Measurements from ENCODE around the gene PCYOX1L.

Gene PCYOX1L

DNA sequence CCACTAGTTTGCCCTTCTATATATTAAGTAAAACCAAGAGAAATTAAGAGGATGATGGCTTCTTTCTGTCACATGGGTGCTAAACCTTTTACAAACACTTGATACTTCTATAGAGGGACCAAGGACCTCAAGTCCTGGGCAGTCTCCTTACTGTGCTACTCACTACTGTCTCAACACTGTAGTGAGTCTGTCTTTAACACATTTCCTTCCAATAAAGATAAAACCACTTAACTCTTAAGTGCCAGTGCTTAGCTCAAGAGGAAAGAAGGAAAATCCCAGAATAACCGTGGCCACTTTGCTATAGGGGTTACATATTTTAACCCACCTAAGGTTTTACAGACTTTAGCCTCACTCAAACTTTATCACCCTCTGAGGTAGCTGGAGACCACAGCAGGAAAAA, 16.9 kb upstream of the PCYOX1L start:
- DNase-seq, result no peak

DNA sequence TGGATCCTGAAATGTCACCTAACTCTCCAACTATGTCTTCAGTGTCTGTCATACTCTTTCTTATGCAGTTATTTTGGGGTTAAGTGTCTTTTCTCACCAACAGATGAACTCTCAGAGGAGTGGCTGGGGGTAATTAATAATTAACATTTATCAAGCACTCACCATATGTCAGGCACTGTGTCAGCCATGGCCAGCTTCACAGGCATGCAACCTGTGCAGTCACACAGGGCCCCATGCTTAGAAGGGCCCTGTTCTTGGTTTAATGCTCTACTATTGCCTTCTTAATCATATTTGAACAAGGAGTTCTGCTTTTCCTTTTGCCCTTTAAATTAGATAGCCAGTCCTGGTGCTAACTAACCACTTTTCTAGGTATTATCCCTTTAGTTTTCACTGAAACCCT, 16.0 kb upstream of the PCYOX1L start:
- DNase-seq, result no peak

DNA sequence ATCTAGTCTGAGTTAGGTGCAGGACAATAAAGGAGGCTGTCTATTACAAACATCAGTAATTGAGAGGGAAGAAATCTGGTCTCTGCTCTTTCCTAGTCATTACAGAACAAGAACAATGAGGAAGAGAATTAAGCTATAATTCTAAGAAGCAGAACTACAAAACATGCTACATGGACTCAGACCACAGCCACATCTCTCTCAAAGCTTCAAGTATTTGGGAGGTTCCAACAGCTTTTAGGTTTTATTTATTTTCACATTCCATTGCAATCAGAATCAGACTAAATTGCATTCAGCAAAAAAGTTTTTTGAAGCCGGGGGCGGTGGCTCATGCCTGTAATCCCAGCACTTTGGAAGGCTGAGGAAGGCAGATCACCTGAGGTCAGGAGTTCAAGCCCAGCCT, 13.7 kb upstream of the PCYOX1L start:
- DNase-seq, result no peak

DNA sequence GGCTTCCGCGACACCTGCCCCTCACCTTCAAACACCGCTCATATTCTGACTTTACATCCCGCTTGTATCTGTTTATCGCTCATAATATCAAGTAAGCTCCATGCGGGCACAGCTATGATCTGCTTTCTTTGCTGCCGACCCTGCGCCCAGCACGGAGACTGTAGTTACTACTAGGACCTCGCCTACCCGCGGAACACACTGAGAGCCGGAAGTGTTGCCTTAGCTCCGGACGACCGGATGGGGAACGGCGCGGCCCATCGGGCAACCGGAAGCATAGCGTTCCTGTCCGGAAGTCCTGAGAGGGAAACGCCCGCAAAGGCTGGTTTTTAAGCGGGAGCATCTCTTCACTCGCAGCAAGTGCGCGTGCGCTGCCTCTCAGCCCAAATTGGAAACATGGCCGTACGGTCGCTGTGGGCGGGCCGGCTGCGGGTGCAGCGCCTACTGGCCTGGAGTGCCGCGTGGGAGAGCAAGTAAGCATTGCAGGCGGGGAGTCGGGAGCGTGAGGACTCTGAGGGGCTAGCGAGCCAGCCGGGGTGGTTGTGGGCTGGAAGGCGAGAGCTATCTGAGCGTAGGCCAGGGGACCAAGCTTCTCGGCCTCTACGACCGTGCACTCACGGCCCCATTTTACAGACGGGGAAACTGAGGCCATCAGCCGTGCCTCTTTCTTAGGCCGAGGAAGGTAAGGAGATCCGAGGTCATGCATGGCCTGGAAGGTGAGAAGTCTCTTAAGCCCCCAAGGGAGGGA, 12.5 kb upstream of the PCYOX1L start, which contains the start of gene GRPEL2:
Gene GRPEL2, plus strand, starts transcription at position 353 of the 745 bp plus-strand sequence. Its CDS starts 41 bp downstream, at position 394.
- peak; percentile 86 for DNase-seq

DNA sequence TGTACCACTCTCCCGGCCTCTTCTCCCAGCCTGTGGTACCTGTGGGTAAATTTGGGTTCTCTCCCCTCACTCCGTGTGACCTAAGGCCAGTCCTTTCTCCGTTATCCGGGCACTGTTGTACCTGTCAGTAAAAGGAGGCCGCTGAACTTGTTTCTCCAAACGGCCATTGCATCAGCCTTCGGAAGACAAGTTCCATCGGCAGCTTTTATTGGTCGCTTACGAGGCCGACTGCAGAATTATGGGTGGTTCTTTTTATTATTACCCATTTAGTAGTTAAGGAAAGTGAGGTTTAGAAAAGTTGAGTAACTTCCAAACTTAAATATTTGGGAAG, 12.0 kb upstream of the PCYOX1L start:
- no peak for DNase-seq

DNA sequence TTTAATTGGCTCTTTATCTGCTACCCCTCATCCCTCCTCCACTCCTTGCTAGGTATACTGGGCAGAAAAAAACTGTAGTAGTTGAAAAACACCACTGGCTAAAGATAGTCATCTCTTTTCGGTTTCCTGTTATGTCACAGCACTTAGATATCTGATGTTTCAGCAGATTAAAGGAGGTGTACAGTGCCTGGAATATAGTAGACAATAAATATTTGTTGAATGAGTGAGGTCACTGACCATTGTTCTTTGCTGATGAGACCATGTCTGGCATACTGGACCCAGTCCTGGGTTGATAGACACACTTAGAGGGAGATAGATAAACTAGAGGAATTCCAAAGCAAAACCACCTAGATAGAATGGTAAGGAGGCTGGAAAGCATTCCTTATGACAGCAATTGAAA, 9.3 kb upstream of the PCYOX1L start:
- DNase-seq, result no peak

DNA sequence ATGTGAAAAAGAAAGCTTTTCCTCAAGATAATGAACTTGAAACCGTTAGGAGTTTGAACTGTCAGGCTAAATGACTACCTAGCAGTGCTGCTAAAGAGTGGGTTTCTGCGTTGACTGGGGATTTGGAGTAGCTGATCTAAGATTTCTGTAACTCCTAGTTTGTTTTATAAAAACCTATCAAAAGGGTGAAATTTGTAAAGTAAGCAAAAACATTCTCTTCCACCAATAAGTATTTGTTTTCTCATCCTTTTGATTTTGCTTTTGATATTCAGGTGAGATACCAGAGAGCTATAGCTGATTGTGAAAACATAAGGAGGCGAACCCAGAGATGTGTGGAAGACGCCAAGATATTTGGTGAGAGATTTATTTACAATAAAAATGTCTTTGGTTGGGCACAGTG, 8.5 kb upstream of the PCYOX1L start:
- no peak for DNase-seq

DNA sequence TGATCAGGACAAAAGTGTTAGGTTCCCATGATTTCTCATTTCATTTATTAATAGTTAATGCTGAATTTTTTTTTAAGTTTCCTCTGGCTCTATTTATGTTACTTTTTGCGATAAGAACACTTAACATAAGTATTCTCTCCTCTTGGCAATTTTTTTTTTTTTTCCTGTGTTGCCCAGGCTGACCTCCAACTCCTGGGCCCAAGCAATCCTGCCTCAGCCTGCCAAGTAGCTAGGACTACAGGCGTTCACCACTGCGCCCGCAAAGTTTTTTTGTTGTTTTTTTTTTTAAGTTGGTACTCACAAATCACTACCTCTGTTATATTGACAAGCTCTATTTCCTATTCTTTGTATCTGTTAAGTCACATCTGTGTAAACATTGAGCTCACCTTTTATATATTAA, 5.7 kb upstream of the PCYOX1L start:
- no peak for DNase-seq

DNA sequence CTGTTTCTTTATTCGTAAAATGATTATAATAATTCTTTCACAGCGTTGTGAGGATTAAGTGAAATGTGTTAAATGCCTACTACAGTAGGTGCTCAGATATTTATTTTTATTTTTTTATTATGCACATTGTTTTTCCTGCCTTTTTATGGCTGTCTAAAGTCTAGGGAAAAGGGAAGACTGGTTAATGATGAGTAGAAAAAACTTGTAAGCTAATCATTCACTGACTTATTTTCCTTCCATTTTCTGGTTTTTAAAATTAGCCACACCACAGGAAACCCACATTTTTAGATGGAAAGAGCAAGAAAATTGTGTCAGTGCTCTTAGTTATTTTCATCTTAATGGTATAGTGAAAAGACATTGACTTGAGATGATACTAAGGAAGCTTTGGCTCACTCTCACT, 3.9 kb upstream of the PCYOX1L start:
- no peak for DNase-seq

DNA sequence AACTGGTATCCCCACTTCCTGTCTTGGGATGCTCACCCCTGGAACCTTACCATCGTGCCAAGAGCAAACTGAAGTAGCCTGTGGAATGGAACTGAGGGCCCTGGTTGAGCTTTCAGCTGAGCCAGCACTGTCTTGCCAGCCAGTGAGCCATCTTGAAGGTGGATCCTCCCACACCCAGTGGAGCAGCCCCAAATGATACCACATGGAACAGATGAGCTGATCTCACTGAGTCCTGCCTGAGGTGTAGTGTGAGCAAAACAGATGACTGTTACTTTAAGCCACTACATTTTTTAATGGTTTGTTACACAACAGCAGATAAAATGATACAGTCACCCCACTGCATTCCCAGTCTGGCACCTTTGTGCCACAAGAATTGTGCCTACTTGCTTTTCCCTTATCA, 2.2 kb upstream of the PCYOX1L start:
- DNase-seq, result no peak

DNA sequence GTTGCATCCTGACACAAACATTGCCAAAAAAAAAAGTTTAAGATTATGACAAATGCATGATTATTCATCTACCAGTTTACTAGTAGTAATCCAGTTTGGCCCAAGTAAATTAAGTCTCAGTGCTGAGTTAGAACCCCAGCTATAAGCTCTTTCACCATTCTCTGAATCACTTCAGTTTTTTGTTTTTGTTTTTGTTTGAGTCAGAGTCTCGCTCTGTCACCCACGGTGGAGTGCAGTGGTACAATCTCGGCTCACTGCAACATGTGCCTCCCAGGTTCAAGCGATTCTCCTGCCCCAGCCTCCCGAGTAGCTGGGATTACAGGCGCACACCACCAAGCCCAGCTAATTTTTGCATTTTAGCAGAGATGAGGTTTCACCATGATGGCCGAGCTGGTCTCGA, 1.5 kb upstream of the PCYOX1L start:
- DNase-seq, result no peak

DNA sequence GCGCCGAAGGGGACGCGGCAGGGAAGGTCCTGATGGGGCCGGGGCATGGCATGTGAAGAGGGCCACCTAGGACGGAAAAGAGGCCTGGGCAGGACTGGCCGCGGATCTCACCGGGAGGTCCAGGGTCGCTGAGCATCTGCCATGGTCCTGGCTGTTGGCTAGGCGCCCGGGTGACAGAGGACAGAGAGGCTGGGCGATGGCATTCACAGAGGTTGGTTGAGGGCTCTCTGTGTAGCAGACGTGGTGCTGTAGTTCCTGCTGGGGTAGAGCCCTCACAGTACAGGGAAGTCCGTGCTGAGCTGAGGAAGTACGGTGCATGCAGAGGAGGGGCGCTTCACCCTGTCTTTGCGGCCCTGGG, 427 bp downstream of the PCYOX1L start:
- DNase-seq, result no peak

DNA sequence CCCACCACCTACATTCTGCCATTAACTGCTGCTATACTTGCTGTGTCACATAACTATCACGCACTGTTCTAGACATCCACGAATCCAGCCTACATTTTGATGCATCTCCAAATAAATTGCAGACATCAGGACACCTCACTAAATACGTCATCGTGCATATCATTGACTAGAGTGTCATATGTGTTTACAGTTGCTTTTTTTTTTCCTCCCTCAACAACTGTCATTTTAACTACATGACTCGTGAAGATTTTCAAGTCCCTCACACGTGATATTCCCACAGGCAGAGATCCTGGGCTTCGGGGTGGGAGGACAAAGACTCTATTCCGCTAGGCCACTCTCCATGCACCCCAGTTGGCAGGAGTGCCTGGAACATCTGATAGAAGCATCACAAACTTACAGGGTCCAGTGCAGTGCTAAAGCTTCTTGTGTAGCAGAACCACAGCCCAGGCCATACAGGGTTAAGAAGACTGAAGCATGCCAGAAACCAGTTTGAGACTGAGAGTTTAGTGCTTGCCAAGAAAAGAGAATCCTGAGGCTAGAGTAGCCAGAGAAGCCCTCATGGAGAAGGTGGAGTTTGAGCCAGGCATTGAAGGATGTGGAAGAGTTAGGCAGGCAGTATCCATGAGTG, 1.1 kb downstream of the PCYOX1L start:
- no peak for DNase-seq

DNA sequence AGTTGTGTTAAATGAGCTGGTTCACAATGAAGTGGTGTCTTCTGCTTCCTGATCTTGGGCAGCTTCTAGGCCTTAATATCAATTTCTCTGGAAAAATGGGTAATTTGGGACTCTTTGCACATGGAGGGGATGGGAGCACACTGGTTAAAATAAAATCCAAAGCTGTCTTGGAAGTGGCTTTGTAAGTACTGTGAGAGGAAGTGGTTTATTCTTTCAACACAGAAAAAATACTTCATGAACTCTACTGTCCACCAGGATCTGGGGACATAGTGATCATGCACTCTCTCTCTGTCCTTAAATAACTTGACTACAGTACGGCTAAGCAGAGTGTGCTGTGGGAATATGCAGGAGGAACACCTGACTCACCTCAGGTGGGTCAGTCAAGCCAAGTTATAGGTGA, 2.4 kb downstream of the PCYOX1L start:
- no peak for DNase-seq

DNA sequence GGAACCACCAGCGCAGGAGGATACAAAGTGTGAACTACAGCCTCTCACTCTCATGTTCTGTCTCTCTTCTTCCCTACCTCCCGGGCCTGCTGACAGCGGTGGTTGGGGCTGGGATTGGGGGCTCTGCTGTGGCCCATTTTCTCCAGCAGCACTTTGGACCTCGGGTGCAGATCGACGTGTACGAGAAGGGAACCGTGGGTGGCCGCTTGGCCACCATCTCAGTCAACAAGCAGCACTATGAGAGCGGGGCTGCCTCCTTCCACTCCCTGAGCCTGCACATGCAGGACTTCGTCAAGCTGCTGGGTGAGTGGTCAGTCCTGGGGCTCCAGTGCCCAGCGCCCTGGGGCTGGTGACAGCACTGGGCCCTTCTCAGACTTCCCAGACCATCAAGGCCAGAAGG, 4.7 kb downstream of the PCYOX1L start:
- DNase-seq, result no peak

DNA sequence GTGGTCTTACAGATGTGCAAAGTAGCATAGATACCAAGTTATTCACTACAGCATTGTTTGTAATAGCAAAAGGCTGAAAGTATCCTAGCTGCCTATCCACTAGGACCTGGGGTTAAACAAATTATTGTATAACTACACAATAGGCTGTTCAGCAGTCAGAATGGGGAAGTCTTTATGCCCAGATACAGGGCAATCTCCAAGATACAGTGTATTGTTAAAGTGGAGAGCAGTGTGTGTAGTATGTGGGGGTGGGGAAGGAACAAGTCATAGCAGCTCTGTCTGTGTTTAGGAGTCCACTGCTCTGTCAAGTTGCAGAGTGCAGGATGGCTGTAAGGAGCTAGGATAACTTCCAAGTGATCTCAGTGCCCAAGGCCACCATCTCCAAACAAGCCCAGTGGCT, 5.5 kb downstream of the PCYOX1L start:
- no peak for DNase-seq

DNA sequence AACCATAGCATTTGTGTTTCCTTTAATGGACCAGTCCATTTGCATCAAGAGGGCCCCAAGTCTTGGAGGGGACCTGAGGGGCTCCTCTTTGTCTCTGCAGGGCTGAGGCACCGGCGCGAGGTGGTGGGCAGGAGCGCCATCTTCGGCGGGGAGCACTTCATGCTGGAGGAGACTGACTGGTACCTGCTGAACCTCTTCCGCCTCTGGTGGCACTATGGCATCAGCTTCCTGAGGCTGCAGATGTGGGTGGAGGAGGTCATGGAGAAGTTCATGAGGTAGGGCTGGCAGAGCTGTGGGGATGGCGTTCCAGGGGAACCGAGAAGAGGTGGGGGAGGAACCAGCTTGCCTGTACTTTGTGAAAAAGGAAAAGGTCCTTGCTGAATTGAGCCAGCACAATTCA, 6.1 kb downstream of the PCYOX1L start:
- no peak for DNase-seq

DNA sequence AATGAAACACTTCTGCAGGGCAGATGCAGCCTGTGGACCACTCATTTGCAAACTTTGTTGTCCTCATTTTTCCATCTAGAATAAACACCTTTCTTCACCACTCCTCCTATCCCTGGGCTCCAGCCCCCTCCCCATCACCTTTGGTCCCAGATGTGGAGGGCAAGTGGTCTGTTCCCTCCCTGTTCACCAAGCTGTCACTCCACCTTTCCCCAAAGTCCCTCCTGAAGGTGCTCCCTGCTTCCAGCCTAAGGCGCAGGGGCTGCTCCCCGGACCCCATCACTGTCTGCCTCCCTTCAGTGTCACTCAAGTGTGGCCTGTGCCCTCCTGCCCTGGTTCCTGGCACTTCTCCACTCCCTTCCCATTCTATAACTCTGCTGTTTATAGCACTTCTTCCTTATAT, 6.9 kb downstream of the PCYOX1L start:
- DNase-seq, result no peak

DNA sequence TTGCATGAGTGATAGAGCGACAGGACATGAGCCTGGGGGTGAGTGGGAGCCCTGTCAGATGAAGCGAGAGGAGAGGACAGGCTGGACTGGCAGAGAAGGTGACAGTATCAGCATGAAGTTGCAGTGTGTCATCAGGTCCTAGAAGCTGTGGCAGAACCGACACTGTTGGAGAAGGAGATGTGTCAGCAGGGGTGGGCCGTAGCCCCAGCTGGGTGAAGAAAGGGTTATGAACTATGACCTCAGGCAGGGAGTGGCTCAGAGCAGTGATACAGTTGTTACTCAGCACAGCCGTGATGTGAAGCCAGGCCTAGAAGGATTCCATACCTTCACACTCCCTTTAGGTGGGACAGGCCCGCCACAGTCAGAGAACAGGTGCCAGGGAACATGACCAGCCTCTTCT, 7.6 kb downstream of the PCYOX1L start:
- DNase-seq, result no peak

DNA sequence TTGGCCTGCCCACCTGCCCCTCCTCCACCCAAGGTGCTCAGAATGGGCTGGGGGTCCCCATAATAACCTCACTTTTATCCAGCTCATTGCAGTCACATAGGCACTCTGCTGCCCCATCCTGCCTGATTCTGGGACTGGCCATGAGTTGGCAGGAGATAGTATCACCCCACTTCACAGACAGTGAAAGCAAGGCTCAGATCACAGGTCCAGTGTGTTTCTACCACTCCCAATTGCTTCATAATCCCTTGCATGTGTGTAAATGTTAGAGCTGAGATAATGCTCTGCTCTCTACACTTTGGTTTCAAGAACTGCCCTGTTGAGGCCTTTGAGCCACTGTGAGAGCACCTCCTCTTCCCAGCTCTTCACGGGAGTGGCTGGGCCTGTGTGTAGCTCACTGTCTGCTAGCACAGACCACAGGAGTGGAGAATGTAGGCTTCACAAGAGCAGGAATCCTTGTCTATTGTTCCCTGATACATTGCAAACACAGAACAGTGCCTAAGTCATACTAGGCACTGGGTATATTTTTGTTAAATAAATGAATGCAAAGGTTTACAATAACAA, 8.4 kb downstream of the PCYOX1L start:
- no peak for DNase-seq

DNA sequence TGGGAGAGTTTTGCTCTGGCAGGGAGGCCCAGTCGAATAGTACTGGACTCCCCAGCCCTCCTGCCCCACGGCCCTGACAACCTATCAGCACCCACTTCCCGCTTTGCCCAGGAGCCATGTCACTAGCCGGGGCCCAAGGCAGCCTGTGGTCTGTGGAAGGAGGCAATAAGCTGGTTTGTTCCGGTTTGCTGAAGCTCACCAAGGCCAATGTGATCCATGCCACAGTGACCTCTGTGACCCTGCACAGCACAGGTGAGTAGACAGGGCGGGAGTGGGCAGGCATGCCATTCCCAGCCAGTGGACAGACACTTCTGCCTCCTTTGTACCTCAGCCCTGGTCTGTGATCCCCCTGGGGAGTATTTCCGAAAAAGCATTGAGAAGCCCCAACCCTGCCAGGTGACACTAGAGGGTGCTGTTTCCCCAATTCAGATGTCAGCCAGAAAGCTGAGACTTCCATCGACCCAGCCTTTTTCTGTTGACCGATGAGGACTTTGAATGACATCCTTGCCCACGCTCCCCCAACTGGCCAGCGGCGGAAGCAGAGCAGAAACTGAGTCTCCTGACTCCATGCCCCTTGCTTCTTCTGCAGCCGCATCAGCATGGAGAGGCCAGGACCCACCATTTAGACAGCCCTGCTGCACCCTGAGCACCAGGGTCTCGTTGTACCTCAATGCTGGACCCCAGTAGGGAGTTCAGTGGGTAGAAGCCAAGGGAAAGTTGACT, 9.6 kb downstream of the PCYOX1L start:
- DNase-seq, result no peak

DNA sequence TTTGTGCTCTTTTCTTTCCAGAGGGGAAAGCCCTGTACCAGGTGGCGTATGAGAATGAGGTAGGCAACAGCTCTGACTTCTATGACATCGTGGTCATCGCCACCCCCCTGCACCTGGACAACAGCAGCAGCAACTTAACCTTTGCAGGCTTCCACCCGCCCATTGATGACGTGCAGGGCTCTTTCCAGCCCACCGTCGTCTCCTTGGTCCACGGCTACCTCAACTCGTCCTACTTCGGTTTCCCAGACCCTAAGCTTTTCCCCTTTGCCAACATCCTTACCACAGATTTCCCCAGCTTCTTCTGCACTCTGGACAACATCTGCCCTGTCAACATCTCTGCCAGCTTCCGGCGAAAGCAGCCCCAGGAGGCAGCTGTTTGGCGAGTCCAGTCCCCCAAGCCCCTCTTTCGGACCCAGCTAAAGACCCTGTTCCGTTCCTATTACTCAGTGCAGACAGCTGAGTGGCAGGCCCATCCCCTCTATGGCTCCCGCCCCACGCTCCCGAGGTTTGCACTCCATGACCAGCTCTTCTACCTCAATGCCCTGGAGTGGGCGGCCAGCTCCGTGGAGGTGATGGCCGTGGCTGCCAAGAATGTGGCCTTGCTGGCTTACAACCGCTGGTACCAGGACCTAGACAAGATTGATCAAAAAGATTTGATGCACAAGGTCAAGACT, 10.3 kb downstream of the PCYOX1L start:
- DNase-seq, result no peak

DNA sequence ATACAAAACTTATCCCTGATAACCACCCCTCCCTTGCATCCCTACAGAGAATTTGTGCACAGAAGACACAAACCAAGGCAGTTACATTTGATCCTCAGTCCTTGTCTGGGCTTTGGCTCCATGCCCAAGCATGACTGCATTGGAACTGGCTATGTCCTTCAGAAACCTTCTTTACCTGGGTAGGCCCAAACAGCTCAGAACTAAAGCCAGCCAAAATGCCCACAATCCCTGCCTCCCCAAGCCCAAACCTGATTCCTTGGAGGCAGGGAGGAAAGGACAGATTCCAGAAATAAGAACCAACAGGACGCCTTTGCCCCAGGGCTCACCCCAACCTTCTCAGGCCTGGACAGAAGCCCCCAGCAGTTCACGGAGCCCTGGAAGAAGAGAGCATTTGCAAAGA, 13.0 kb downstream of the PCYOX1L start:
- DNase-seq, result no peak

All from NCI-H2107 (cell line).